Measurements from ENCODE around the gene TMEM120B.

DNA sequence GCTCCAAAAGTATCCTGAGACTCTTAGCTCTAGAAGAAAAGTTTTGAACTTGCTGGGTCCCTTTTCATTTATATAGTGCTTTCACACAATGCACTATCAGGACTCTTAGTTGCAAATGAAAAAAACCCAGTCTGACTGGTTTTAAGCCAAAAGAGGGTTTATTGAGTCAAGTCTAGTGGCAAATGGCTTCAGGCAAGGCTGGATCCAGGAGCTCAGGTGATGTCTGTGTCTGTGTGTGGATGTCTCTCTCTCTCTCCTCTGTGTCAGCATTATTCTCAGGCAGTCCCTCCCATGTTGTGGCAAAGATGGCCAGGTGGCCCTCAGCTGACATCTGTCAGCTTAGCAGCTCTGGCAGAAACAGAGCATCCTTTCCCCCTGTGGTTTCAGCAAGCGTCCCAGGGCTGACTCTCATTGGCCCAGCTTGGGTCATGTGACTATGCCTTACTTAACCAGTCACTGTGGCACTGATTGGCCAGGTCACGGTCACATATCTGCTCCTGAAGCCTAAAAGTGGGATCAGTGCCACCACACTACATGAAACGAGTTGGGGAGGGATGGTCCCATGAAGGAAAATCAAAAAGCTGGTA is 6.2 kb downstream of the TMEM120B start:
- no peak for TF ChIP-seq POLR2A (IDR thresholded peaks at IDR 0.05)
- no peak for TF ChIP-seq CTCF (IDR thresholded peaks at IDR 0.05)

All from lower leg skin (tissue), 3 donors.